Keratinocyte (primary cell): ENCODE data around the gene HCN3. TPM values are rescaled to one million over a fixed set of nuclear protein-coding genes. Genes with fewer than 3 reads are reported as not detected.

Source experiments
- DNase-seq: peaks from one replicate; pipeline ENCODE4 v3.0.0-alpha.2; 2011; ENCODE audit warnings: low read depth, missing footprints, low spot score
- FAIRE-seq: peaks from 2 replicates; lab custom pipeline; 2011; peaks lifted over from hg19 to GRCh38; lab: Jason Lieb, UNC
- H2AFZ ChIP-seq: 2 replicates; pipeline ENCODE4 v1.6.0; 2012; ENCODE audit warnings: low read length, control low read depth, inconsistent platforms; ENCODE audit not compliant: control insufficient read depth
- H3K27ac ChIP-seq: 2 replicates; pipeline ENCODE4 v1.5.1; 2011; ENCODE audit warnings: low read length; ENCODE audit not compliant: control insufficient read depth, insufficient read depth
- H3K27me3 ChIP-seq: 3 replicates; pipeline ENCODE4 v1.6.0; 2011; ENCODE audit warnings: low read length; ENCODE audit not compliant: control insufficient read depth, insufficient read depth; ENCODE audit errors: extremely low read depth
- H3K36me3 ChIP-seq, 2 experiments: 2 replicates in 1 of 2; 3 replicates in 1 of 2; pipeline ENCODE4 v1.5.1; 2011; ENCODE audit warnings: low read length in 2 of 2, mild to moderate bottlenecking in 1 of 2; ENCODE audit not compliant: control insufficient read depth in 2 of 2, insufficient read depth in 2 of 2; ENCODE audit errors: extremely low read depth in 1 of 2
- H3K4me1 ChIP-seq: 3 replicates; pipeline ENCODE4 v1.5.1; 2011; ENCODE audit warnings: low read length; ENCODE audit not compliant: control insufficient read depth, insufficient read depth; ENCODE audit errors: extremely low read depth
- H3K4me2 ChIP-seq: 3 replicates; pipeline ENCODE4 v1.6.0; 2011; ENCODE audit warnings: low read depth, low read length; ENCODE audit not compliant: control insufficient read depth, insufficient read depth; ENCODE audit errors: extremely low read depth
- H3K4me3 ChIP-seq, 3 experiments: fragments of 200-600 bp in 1 of 3; sonication (generic) in 1 of 3; 2 replicates in 2 of 3; 3 replicates in 1 of 3; pipeline ENCODE4 v1.5.1; 2011 to 2016; ENCODE audit warnings: low read length in 3 of 3, mild to moderate bottlenecking in 3 of 3, control low read depth in 2 of 3, inconsistent platforms in 1 of 3, low read depth in 1 of 3, mixed read lengths in 1 of 3, mixed run types in 1 of 3, moderate library complexity in 1 of 3; ENCODE audit not compliant: control insufficient read depth in 2 of 3, insufficient read depth in 2 of 3; ENCODE audit errors: extremely low read depth in 1 of 3
- H3K79me2 ChIP-seq: 2 replicates; pipeline ENCODE4 v1.6.0; 2012; ENCODE audit warnings: low read length; ENCODE audit not compliant: control insufficient read depth, insufficient read depth
- H3K9ac ChIP-seq: 3 replicates; pipeline ENCODE4 v1.6.0; 2011; ENCODE audit warnings: low read length; ENCODE audit not compliant: control insufficient read depth, insufficient read depth; ENCODE audit errors: extremely low read depth
- H3K9me1 ChIP-seq: 3 replicates; pipeline ENCODE4 v1.6.0; 2011; ENCODE audit warnings: low read length; ENCODE audit not compliant: control insufficient read depth, insufficient read depth; ENCODE audit errors: extremely low read depth
- H3K9me3 ChIP-seq: 2 replicates; pipeline ENCODE4 v1.5.1; 2012; ENCODE audit warnings: low read depth, low read length; ENCODE audit not compliant: control insufficient read depth
- H4K20me1 ChIP-seq: 3 replicates; pipeline ENCODE4 v1.6.0; 2011; ENCODE audit warnings: low read length; ENCODE audit not compliant: control insufficient read depth, insufficient read depth; ENCODE audit errors: extremely low read depth
- CTCF ChIP-seq, 3 experiments: IDR thresholded peaks in 1 of 3; conservative IDR thresholded peaks in 1 of 3; optimal IDR thresholded peaks in 1 of 3; 2 replicates in 2 of 3; 3 replicates in 1 of 3; pipeline versions ENCODE3 to v1.5.1; 2011; ENCODE audit warnings: low read length in 3 of 3, mild to moderate bottlenecking in 3 of 3, moderate library complexity in 2 of 3, control low read depth in 1 of 3, inconsistent platforms in 1 of 3; ENCODE audit not compliant: insufficient read depth in 2 of 3; ENCODE audit errors: extremely low read depth in 1 of 3
- EZH2 ChIP-seq: IDR thresholded peaks from one replicate; pipeline ENCODE4 v1.6.1; 2012; ENCODE audit warnings: inconsistent platforms, mild to moderate bottlenecking, low read length, moderate library complexity
- dilution Hi-C: fragments of 300-500 bp; cut with MboI; formaldehyde crosslinking; loops from one replicate; pipeline ENCODE4 v1.7.0; 2020; ENCODE audit warnings: low sequenced_read_pairs; ENCODE audit not compliant: extremely low pct_ligation_motif_present
- polyA plus RNA-seq, 5 experiments: library from polyadenylated mRNA; depleted of rRNA in 3 of 5; stranded (reverse) in 3 of 5; stranded (forward) in 1 of 5; unstranded in 1 of 5; fragments of >200 nt; gene quantifications; 1 replicate in 1 of 5; 2 replicates in 3 of 5; 3 replicates in 1 of 5; pipeline versions ENCODE4 v1.2.1 to v1.2.3, GENCODE V29; 2011 to 2012; ENCODE audit warnings: missing spikeins in 2 of 5, low read depth in 1 of 5, low replicate concordance in 1 of 5

Gene HCN3
- polyA plus RNA-seq, 1 donor (not counting 4 experiments of a cell fraction or from before 2014, with no cell fraction given): 3.0 TPM

- TF ChIP-seq EZH2 (no peak), CTCF (optimal IDR thresholded peaks at IDR 0.05 in 1 of 3, IDR thresholded peaks at IDR 0.05 in 1 of 3, conservative IDR thresholded peaks at IDR 0.05 in 1 of 3; ENCODE audit: extremely low read depth in 1 of 3, insufficient read depth in 2 of 3, low read length in 3 of 3) (no peak)
- DNase-seq (no peak), FAIRE-seq (no peak)
- Histone ChIP-seq H3K9me3 (no peaks in the 10 kb centered on the region), H3K4me2 (peak overlapping the region; percentile 96), H4K20me1 (peaks cover 7% of the 10 kb centered on the region), H3K4me1 (peaks cover 15% of the 10 kb centered on the region), H3K27me3 (no peaks in the 10 kb centered on the region), H3K79me2 (peaks cover 16% of the 10 kb centered on the region), H3K36me3 (peaks cover 17 to 29% of the 10 kb centered on the region in 2 experiments), H3K27ac (no peak overlapping the region), H3K9ac (peak overlapping the region; percentile 82), H3K4me3 (peak overlapping the region; percentile 78 to 90 (median 82)), H2AFZ (no peak overlapping the region), H3K9me1 (no peaks in the 10 kb centered on the region)
- dilution Hi-C loops: no loop called here
Observed at GRCh38 chr1:155325603-155325893, 48.3 kb downstream of the HCN3 start.

- Histone ChIP-seq H3K4me1 (peaks cover 14% of the 10 kb centered on the region), H3K9me3 (no peaks in the 10 kb centered on the region), H3K27ac (no peak overlapping the region), H3K27me3 (no peaks in the 10 kb centered on the region), H3K9me1 (no peaks in the 10 kb centered on the region), H3K36me3 (peaks cover 18 to 26% of the 10 kb centered on the region in 2 experiments), H3K4me2 (no peak overlapping the region), H3K4me3 (no peak overlapping the region), H4K20me1 (peaks cover 7% of the 10 kb centered on the region), H3K79me2 (peaks cover 16% of the 10 kb centered on the region), H2AFZ (no peak overlapping the region), H3K9ac (no peak overlapping the region)
- DNase-seq (no peak), FAIRE-seq (no peak)
- dilution Hi-C loops: no loop called here
- TF ChIP-seq EZH2: no peak
- no peak for TF ChIP-seq CTCF (optimal IDR thresholded peaks at IDR 0.05 in 1 of 3, IDR thresholded peaks at IDR 0.05 in 1 of 3, conservative IDR thresholded peaks at IDR 0.05 in 1 of 3; ENCODE audit: extremely low read depth in 1 of 3, insufficient read depth in 2 of 3, low read length in 3 of 3)
Observed at GRCh38 chr1:155326020-155326526, 48.8 kb downstream of the HCN3 start.
